ENCODE data around the gene MED12L. TPM values are rescaled to one million over a fixed set of nuclear protein-coding genes. Genes with fewer than 3 reads are reported as not detected.
"Not testable (repeated sequence)": the region's sequence is repeated elsewhere in the genome, so short reads cannot be mapped to it uniquely, and the experiment has no call there.

MED12L gene
- total and polyA plus RNA-seq, 2 experiments from 2014 or later, result 0.07 to 2.7 TPM

DNA sequence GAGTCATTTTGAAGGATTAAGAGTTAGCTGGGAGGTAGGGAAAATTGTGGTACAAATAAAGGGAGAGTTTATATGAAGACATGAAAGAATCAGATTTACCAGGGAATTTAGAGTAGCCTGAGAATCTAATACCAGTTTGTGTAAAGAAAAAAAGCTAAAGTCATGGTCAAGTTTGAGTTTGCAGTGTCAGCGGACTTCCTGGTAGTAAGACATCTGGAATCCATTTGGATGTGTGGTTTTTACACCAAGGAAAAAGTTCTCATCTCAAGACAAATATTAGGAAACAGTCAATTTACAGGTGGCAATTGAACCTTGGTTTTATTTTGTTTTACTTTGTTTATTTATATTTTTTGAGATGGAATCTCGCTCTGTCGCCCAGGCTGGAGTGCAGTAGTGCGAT is 300.6 kb downstream of the MED12L start:
- Histone ChIP-seq H2AFZ (no peak overlapping the region), H3K9me2 (replicated peaks; ENCODE audit: insufficient read depth) (no peaks in the 10 kb centered on the region), H4K20me1 (ENCODE audit: insufficient read depth, poor library complexity, severe bottlenecking) (no peaks in the 10 kb centered on the region), H3K27me3 (no peaks in the 10 kb centered on the region), H3K27ac (no peak overlapping the region), H3K4me2 (no peak overlapping the region), H3K4me3 (no peak overlapping the region), H3K9me3 (ENCODE audit: low read depth) (no peaks in the 10 kb centered on the region), H3K79me2 (no peaks in the 10 kb centered on the region), H3K4me1 (ENCODE audit: insufficient read depth) (peaks cover 4% of the 10 kb centered on the region), H3K36me3 (replicated peaks; ENCODE audit: insufficient read depth, low read depth) (no peaks in the 10 kb centered on the region)
- no peak for DNase-seq (ENCODE audit: low spot score)
- 70% methylated on average over 4 of the region's 4 CpGs for WGBS (ENCODE audit: low lambda C conversion rate, missing lambda C conversion rate)
- TF ChIP-seq EZH2 (IDR thresholded peaks at IDR 0.05; ENCODE audit: borderline replicate concordance) (no peak), CTCF (IDR thresholded peaks at IDR 0.05; ENCODE audit: poor library complexity) (no peak), EZH2phosphoT487 (IDR thresholded peaks at IDR 0.05; ENCODE audit: low read depth, severe bottlenecking, unreplicated experiment) (no peak)

GRCh38 chr3:151387432-151387831 is 302.0 kb downstream of the MED12L start:
- Histone ChIP-seq H3K9me3 (ENCODE audit: low read depth) (no peaks in the 10 kb centered on the region), H4K20me1 (ENCODE audit: insufficient read depth, poor library complexity, severe bottlenecking) (no peaks in the 10 kb centered on the region), H3K27me3 (no peaks in the 10 kb centered on the region), H3K79me2 (no peaks in the 10 kb centered on the region), H3K4me3 (no peak overlapping the region), H2AFZ (no peak overlapping the region), H3K4me2 (no peak overlapping the region), H3K4me1 (ENCODE audit: insufficient read depth) (peaks cover 1% of the 10 kb centered on the region), H3K36me3 (replicated peaks; ENCODE audit: insufficient read depth, low read depth) (no peaks in the 10 kb centered on the region), H3K27ac (no peak overlapping the region), H3K9me2 (replicated peaks; ENCODE audit: insufficient read depth) (no peaks in the 10 kb centered on the region)
- TF ChIP-seq CTCF (IDR thresholded peaks at IDR 0.05; ENCODE audit: poor library complexity) (no peak), EZH2 (IDR thresholded peaks at IDR 0.05; ENCODE audit: borderline replicate concordance) (no peak), EZH2phosphoT487 (IDR thresholded peaks at IDR 0.05; ENCODE audit: low read depth, severe bottlenecking, unreplicated experiment) (no peak)
- DNase-seq (ENCODE audit: low spot score), result no peak
- WGBS (ENCODE audit: low lambda C conversion rate, missing lambda C conversion rate), result 97% methylated on average over 5 of the region's 5 CpGs

DNA sequence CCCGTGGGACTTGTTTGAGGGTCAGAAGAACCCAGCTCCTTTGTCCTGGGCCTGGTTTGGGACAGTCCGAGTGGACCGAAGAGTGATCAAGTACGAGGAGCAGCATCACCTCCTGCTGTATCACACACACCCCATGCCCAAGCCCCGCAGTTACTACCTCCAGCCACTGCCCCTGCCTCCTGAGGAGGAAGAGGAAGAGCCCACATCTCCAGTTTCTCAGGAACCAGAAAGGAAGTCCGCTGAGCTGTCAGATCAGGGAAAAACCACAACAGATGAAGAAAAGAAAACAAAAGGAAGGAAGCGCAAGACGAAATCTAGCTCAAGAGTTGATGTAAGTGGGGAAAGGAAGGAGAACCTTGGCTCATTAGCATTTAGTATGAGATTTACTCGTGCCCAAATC is 302.4 kb downstream of the MED12L start:
- Histone ChIP-seq H3K79me2 (no peaks in the 10 kb centered on the region), H3K9me3 (ENCODE audit: low read depth) (no peaks in the 10 kb centered on the region), H3K4me3 (no peak overlapping the region), H3K4me1 (ENCODE audit: insufficient read depth) (no peaks in the 10 kb centered on the region), H3K4me2 (no peak overlapping the region), H2AFZ (no peak overlapping the region), H4K20me1 (ENCODE audit: insufficient read depth, poor library complexity, severe bottlenecking) (no peaks in the 10 kb centered on the region), H3K27ac (no peak overlapping the region), H3K27me3 (no peaks in the 10 kb centered on the region), H3K9me2 (replicated peaks; ENCODE audit: insufficient read depth) (no peaks in the 10 kb centered on the region), H3K36me3 (replicated peaks; ENCODE audit: insufficient read depth, low read depth) (no peaks in the 10 kb centered on the region)
- DNase-seq (ENCODE audit: low spot score), result no peak
- TF ChIP-seq CTCF (IDR thresholded peaks at IDR 0.05; ENCODE audit: poor library complexity) (no peak), EZH2 (IDR thresholded peaks at IDR 0.05; ENCODE audit: borderline replicate concordance) (no peak), EZH2phosphoT487 (IDR thresholded peaks at IDR 0.05; ENCODE audit: low read depth, severe bottlenecking, unreplicated experiment) (no peak)
- WGBS (ENCODE audit: low lambda C conversion rate, missing lambda C conversion rate), result 97% methylated on average over 9 of the region's 9 CpGs

- H3K4me2 ChIP-seq, result no peak overlapping the region
- no peak for DNase-seq (ENCODE audit: low spot score)
- no peaks in the 10 kb centered on the region for H3K9me3 ChIP-seq (ENCODE audit: low read depth)
- no peaks in the 10 kb centered on the region for H3K27me3 ChIP-seq
- H3K27ac ChIP-seq, result no peak overlapping the region
- H3K4me1 ChIP-seq (ENCODE audit: insufficient read depth), result no peaks in the 10 kb centered on the region
- H3K4me3 ChIP-seq, result no peak overlapping the region
- no peaks in the 10 kb centered on the region for H3K9me2 ChIP-seq (replicated peaks; ENCODE audit: insufficient read depth)
- no peaks in the 10 kb centered on the region for H3K36me3 ChIP-seq (replicated peaks; ENCODE audit: insufficient read depth, low read depth)
- no peak overlapping the region for H2AFZ ChIP-seq
- TF ChIP-seq EZH2 (IDR thresholded peaks at IDR 0.05; ENCODE audit: borderline replicate concordance) (no peak), CTCF (IDR thresholded peaks at IDR 0.05; ENCODE audit: poor library complexity) (no peak), EZH2phosphoT487 (IDR thresholded peaks at IDR 0.05; ENCODE audit: low read depth, severe bottlenecking, unreplicated experiment) (no peak)
- H3K79me2 ChIP-seq, result no peaks in the 10 kb centered on the region
- WGBS (ENCODE audit: low lambda C conversion rate, missing lambda C conversion rate), result 87% methylated on average over 2 of the region's 2 CpGs
- no peaks in the 10 kb centered on the region for H4K20me1 ChIP-seq (ENCODE audit: insufficient read depth, poor library complexity, severe bottlenecking)
Observed at GRCh38 chr3:151391720-151392119, 306.3 kb downstream of the MED12L start.

DNA sequence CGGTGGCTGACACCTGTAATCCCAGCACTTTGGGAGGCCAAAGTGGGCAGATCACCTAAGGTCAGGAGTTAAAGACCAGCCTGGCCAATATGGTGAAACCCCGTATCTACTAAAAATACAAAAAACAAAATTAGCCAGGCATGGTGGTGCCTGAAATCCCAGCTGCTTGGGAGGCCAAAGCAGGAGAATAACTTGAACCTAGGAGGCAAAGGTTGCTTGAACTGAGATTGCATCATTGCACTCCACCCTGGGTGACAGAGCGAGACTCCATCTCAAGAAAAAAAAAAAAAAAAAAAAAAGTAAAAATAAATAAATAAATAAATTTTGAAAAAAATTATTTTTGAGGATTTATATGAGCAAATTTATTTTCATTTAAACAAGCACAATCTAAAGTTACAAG is 306.7 kb downstream of the MED12L start:
- not testable (repeated sequence) for H3K36me3 ChIP-seq (replicated peaks; ENCODE audit: insufficient read depth, low read depth); H3K27ac ChIP-seq; H3K4me2 ChIP-seq; H3K27me3 ChIP-seq; H3K9me3 ChIP-seq (ENCODE audit: low read depth); H3K4me3 ChIP-seq; DNase-seq (ENCODE audit: low spot score); H2AFZ ChIP-seq; H3K9me2 ChIP-seq (replicated peaks; ENCODE audit: insufficient read depth); H3K79me2 ChIP-seq; H3K4me1 ChIP-seq (ENCODE audit: insufficient read depth); H4K20me1 ChIP-seq (ENCODE audit: insufficient read depth, poor library complexity, severe bottlenecking)
- WGBS (ENCODE audit: low lambda C conversion rate, missing lambda C conversion rate), result 92% methylated on average over 3 of the region's 3 CpGs
